ENCODE results near the gene GRM1.

GRCh38 chr6:146190581-146190980, 161.7 kb downstream of the GRM1 start:
- TF ChIP-seq, protein P1, sequence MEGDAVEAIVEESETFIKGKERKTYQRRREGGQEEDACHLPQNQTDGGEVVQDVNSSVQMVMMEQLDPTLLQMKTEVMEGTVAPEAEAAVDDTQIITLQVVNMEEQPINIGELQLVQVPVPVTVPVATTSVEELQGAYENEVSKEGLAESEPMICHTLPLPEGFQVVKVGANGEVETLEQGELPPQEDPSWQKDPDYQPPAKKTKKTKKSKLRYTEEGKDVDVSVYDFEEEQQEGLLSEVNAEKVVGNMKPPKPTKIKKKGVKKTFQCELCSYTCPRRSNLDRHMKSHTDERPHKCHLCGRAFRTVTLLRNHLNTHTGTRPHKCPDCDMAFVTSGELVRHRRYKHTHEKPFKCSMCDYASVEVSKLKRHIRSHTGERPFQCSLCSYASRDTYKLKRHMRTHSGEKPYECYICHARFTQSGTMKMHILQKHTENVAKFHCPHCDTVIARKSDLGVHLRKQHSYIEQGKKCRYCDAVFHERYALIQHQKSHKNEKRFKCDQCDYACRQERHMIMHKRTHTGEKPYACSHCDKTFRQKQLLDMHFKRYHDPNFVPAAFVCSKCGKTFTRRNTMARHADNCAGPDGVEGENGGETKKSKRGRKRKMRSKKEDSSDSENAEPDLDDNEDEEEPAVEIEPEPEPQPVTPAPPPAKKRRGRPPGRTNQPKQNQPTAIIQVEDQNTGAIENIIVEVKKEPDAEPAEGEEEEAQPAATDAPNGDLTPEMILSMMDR (IDR thresholded peaks at IDR 0.05): no peak
- TF ChIP-seq POLR2A (IDR thresholded peaks at IDR 0.05) (no peak), POLR2AphosphoS5 (IDR thresholded peaks at IDR 0.05) (no peak), EP300 (IDR thresholded peaks at IDR 0.05) (no peak)

Measured in stomach (tissue), 4 donors.